ACC112 (cell line): ENCODE results near the gene B3GALT2.
"Not testable (repeated sequence)": the region's sequence is repeated elsewhere in the genome, so short reads cannot be mapped to it uniquely, and the experiment has no call there.

Experiments used
- H2AFZ ChIP-seq: fragments of 200-600 bp; sonication (generic); one replicate; pipeline ENCODE4 v1.6.0; 2017; ENCODE audit warnings: antibody characterized with exemption, low read length; ENCODE audit not compliant: unreplicated experiment
- H3K27ac ChIP-seq: fragments of 200-600 bp; sonication (generic); 2 replicates; pipeline ENCODE4 v1.5.1; 2014; ENCODE audit warnings: low read depth, mild to moderate bottlenecking, antibody characterized with exemption, low read length, moderate library complexity
- H3K27me3 ChIP-seq: fragments of 200-600 bp; sonication (generic); 2 replicates; pipeline ENCODE4 v1.6.1; 2014; ENCODE audit warnings: mild to moderate bottlenecking, antibody characterized with exemption, low read length, moderate library complexity, mixed read lengths; ENCODE audit not compliant: insufficient read depth
- H3K36me3 ChIP-seq: fragments of 200-600 bp; sonication (generic); 2 replicates; pipeline ENCODE4 v1.6.1; 2016; ENCODE audit warnings: mild to moderate bottlenecking, antibody characterized with exemption, low read length, moderate library complexity, mixed read lengths; ENCODE audit not compliant: insufficient read depth
- H3K4me1 ChIP-seq: fragments of 200-600 bp; sonication (generic); one replicate; pipeline ENCODE4 v1.6.1; 2016; ENCODE audit warnings: low read length, mixed read lengths; ENCODE audit not compliant: insufficient read depth, unreplicated experiment, control insufficient read depth
- H3K4me3 ChIP-seq: fragments of 200-600 bp; sonication (generic); 2 replicates; pipeline ENCODE4 v1.5.1; 2014; ENCODE audit warnings: mild to moderate bottlenecking, low read depth, low read length
- H3K79me2 ChIP-seq: fragments of 200-600 bp; sonication (generic); one replicate; pipeline ENCODE4 v1.6.0; 2016; ENCODE audit warnings: low read length; ENCODE audit not compliant: control insufficient read depth, unreplicated experiment, insufficient read depth

B3GALT2 gene

GRCh38 chr1:193210996-193211395 lies 24.6 kb upstream of the B3GALT2 start:
- peaks cover 2% of the 10 kb centered on the region for H3K79me2 ChIP-seq
- peaks cover 76% of the 10 kb centered on the region for H3K36me3 ChIP-seq
- H3K4me1 ChIP-seq, result peaks cover 22% of the 10 kb centered on the region
- H2AFZ ChIP-seq, result no peak overlapping the region
- peak overlapping the region; percentile 86 for H3K27ac ChIP-seq
- H3K4me3 ChIP-seq, result no peak overlapping the region
- H3K27me3 ChIP-seq, result no peaks in the 10 kb centered on the region

GRCh38 chr1:193201021-193201420 lies 14.6 kb upstream of the B3GALT2 start:
- H3K79me2 ChIP-seq, result peaks cover 27% of the 10 kb centered on the region
- H3K4me1 ChIP-seq, result no peaks in the 10 kb centered on the region
- no peak overlapping the region for H3K27ac ChIP-seq
- H3K36me3 ChIP-seq, result peaks cover 15% of the 10 kb centered on the region; the same call in 1 of the 2 replicates
- no peak overlapping the region for H3K4me3 ChIP-seq
- no peak overlapping the region for H2AFZ ChIP-seq
- no peaks in the 10 kb centered on the region for H3K27me3 ChIP-seq

GRCh38 chr1:193199940-193200339 lies 13.5 kb upstream of the B3GALT2 start:
- H3K36me3 ChIP-seq, result peaks cover 6% of the 10 kb centered on the region; the same call in 1 of the 2 replicates
- peaks cover 35% of the 10 kb centered on the region for H3K79me2 ChIP-seq
- no peaks in the 10 kb centered on the region for H3K27me3 ChIP-seq
- H3K27ac ChIP-seq, result no peak overlapping the region
- H3K4me1 ChIP-seq, result no peaks in the 10 kb centered on the region
- H3K4me3 ChIP-seq, result no peak overlapping the region
- H2AFZ ChIP-seq, result no peak overlapping the region

GRCh38 chr1:193192586-193192985 lies 6.2 kb upstream of the B3GALT2 start:
- Histone ChIP-seq H3K27me3 (no peaks in the 10 kb centered on the region), H3K27ac (no peak overlapping the region), H3K4me3 (no peak overlapping the region), H3K79me2 (peaks cover 52% of the 10 kb centered on the region), H2AFZ (no peak overlapping the region), H3K36me3 (peaks cover 15% of the 10 kb centered on the region; the same call in 1 of the 2 replicates), H3K4me1 (peaks cover 3% of the 10 kb centered on the region)

- H2AFZ ChIP-seq, result no peak overlapping the region
- H3K79me2 ChIP-seq, result peaks cover 63% of the 10 kb centered on the region
- H3K27me3 ChIP-seq, result no peaks in the 10 kb centered on the region
- no peak overlapping the region for H3K27ac ChIP-seq
- peaks cover 15% of the 10 kb centered on the region; the same call in 1 of the 2 replicates for H3K36me3 ChIP-seq
- H3K4me1 ChIP-seq, result peaks cover 16% of the 10 kb centered on the region
- no peak overlapping the region for H3K4me3 ChIP-seq
Observed at GRCh38 chr1:193190096-193190744, 3.8 kb upstream of the B3GALT2 start.

- no peak overlapping the region for H3K4me3 ChIP-seq
- H3K4me1 ChIP-seq, result peaks cover 17% of the 10 kb centered on the region
- H3K36me3 ChIP-seq, result peaks cover 15% of the 10 kb centered on the region; the same call in 1 of the 2 replicates
- H3K27me3 ChIP-seq, result no peaks in the 10 kb centered on the region
- no peak overlapping the region for H2AFZ ChIP-seq
- H3K27ac ChIP-seq, result no peak overlapping the region
- peaks cover 69% of the 10 kb centered on the region for H3K79me2 ChIP-seq
Observed at GRCh38 chr1:193189442-193190095, 3.2 kb upstream of the B3GALT2 start.

- Histone ChIP-seq H3K4me1 (peaks cover 17% of the 10 kb centered on the region), H3K79me2 (peaks cover 67% of the 10 kb centered on the region), H3K36me3 (peaks cover 15% of the 10 kb centered on the region; the same call in 1 of the 2 replicates)
- not testable (repeated sequence) for H3K4me3 ChIP-seq, H2AFZ ChIP-seq, H3K27me3 ChIP-seq, H3K27ac ChIP-seq
Observed at GRCh38 chr1:193188915-193189314, 2.5 kb upstream of the B3GALT2 start.

- H3K27ac ChIP-seq, result no peak overlapping the region
Observed at GRCh38 chr1:193187114-193187513, 701 bp upstream of the B3GALT2 start.

GRCh38 chr1:193185211-193185610 lies 1.2 kb downstream of the B3GALT2 start:
- H3K4me3 ChIP-seq, result no peak overlapping the region
- H2AFZ ChIP-seq, result no peak overlapping the region
- no peaks in the 10 kb centered on the region for H3K36me3 ChIP-seq
- H3K27me3 ChIP-seq, result no peaks in the 10 kb centered on the region
- H3K4me1 ChIP-seq, result peaks cover 24% of the 10 kb centered on the region
- H3K79me2 ChIP-seq, result peaks cover 68% of the 10 kb centered on the region
- no peak overlapping the region for H3K27ac ChIP-seq

More at GRCh38 chr1:193187114-193187513, 701 bp upstream of the B3GALT2 start:
- Histone ChIP-seq H2AFZ (no peak overlapping the region), H3K27me3 (no peaks in the 10 kb centered on the region), H3K4me1 (peaks cover 17% of the 10 kb centered on the region), H3K4me3 (no peak overlapping the region), H3K36me3 (peaks cover 6% of the 10 kb centered on the region; the same call in 1 of the 2 replicates), H3K79me2 (peaks cover 72% of the 10 kb centered on the region)

GRCh38 chr1:193184776-193185175 lies 1.6 kb downstream of the B3GALT2 start:
- peaks cover 64% of the 10 kb centered on the region for H3K79me2 ChIP-seq

More at GRCh38 chr1:193184776-193185175, 1.6 kb downstream of the B3GALT2 start:
- H3K27ac ChIP-seq, result no peak overlapping the region
- H3K27me3 ChIP-seq, result no peaks in the 10 kb centered on the region
- H3K4me3 ChIP-seq, result no peak overlapping the region
- H3K36me3 ChIP-seq, result no peaks in the 10 kb centered on the region
- peaks cover 24% of the 10 kb centered on the region for H3K4me1 ChIP-seq
- H2AFZ ChIP-seq, result no peak overlapping the region
